ENCODE data around the gene ATP10A.

The ATP10A gene

GRCh38 chr15:25901811-25902605 lies 38.9 kb upstream of the ATP10A start:
- DNase-seq (ENCODE audit: extremely low read depth, low read depth) = no peak

GRCh38 chr15:25900901-25901300 lies 37.8 kb upstream of the ATP10A start:
- TF ChIP-seq, protein P1, sequence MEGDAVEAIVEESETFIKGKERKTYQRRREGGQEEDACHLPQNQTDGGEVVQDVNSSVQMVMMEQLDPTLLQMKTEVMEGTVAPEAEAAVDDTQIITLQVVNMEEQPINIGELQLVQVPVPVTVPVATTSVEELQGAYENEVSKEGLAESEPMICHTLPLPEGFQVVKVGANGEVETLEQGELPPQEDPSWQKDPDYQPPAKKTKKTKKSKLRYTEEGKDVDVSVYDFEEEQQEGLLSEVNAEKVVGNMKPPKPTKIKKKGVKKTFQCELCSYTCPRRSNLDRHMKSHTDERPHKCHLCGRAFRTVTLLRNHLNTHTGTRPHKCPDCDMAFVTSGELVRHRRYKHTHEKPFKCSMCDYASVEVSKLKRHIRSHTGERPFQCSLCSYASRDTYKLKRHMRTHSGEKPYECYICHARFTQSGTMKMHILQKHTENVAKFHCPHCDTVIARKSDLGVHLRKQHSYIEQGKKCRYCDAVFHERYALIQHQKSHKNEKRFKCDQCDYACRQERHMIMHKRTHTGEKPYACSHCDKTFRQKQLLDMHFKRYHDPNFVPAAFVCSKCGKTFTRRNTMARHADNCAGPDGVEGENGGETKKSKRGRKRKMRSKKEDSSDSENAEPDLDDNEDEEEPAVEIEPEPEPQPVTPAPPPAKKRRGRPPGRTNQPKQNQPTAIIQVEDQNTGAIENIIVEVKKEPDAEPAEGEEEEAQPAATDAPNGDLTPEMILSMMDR (IDR thresholded peaks at IDR 0.05; ENCODE audit: low read depth, low read length) = no peak
- no peak for DNase-seq (ENCODE audit: extremely low read depth, low read depth)

More at GRCh38 chr15:25901811-25902605, 38.9 kb upstream of the ATP10A start:
- TF ChIP-seq, protein P1 (IDR thresholded peaks at IDR 0.05; ENCODE audit: low read depth, low read length) = no peak

DNA sequence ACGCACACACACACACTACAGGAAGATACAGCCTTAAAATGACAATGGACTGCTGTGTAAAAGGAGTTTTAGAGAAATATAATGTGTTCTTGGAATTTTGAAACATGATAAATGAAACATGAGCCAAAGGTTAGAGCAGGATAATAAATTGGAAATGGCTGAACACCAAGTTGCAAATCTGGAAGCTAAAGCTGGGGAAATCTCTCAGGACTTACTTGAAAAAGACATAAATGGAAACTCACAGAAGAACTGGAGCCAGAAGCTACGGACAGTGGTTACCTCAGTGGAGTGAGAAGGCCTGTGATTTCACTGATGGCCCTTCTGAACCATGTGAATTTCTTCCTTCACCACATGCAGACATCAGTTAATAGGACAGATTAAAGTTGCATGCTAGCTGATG lies 37.3 kb upstream of the ATP10A start:
- DNase-seq (ENCODE audit: extremely low read depth, low read depth) = no peak
- TF ChIP-seq, protein P1 (IDR thresholded peaks at IDR 0.05; ENCODE audit: low read depth, low read length) = no peak

GRCh38 chr15:25899870-25900269 lies 36.7 kb upstream of the ATP10A start:
- DNase-seq (ENCODE audit: extremely low read depth, low read depth) = no peak
- TF ChIP-seq, protein P1 (IDR thresholded peaks at IDR 0.05; ENCODE audit: low read depth, low read length) = no peak

GRCh38 chr15:25897658-25898057 lies 34.5 kb upstream of the ATP10A start:
- no peak for DNase-seq (ENCODE audit: extremely low read depth, low read depth)
- TF ChIP-seq, protein P1 (IDR thresholded peaks at IDR 0.05; ENCODE audit: low read depth, low read length) = no peak

GRCh38 chr15:25894371-25894902 lies 31.3 kb upstream of the ATP10A start:
- TF ChIP-seq, protein P1 (IDR thresholded peaks at IDR 0.05; ENCODE audit: low read depth, low read length) = no peak
- no peak for DNase-seq (ENCODE audit: extremely low read depth, low read depth)

DNA sequence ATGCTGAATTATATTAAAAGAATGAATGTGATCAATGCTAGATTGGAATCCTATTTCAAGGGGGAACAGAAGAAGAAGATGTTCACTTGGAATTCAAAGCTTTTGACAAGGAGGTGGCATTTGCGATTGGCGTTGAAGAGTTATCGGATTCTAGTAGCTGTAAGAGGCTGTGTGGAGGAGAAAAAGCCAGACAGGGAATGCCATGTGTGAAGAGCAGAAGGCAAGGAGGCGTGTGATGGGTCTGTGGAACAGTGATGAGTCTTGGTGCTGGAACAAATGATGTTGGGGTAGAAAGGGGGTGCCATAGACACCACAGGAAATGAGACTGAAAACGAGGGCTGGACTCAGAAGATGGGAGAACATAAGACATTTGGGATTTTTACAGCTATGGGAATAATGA lies 30.5 kb upstream of the ATP10A start:
- TF ChIP-seq, protein P1 (IDR thresholded peaks at IDR 0.05; ENCODE audit: low read depth, low read length) = no peak
- DNase-seq (ENCODE audit: extremely low read depth, low read depth) = no peak
